AG09319 (cell line): ENCODE measurements around the gene KIF1C.

ENCODE experiments used
- DNase-seq: peaks from one replicate; pipeline ENCODE4 v3.0.0-alpha.2; 2010; ENCODE audit warnings: low read depth; ENCODE audit errors: extremely low read depth
- TF ChIP-seq, protein P1 (sequence below): IDR thresholded peaks from 2 replicates; pipeline ENCODE4 v1.5.1; 2011; ENCODE audit warnings: low read depth, mild to moderate bottlenecking, inconsistent platforms, low read length, moderate library complexity

Gene KIF1C

GRCh38 chr17:4998027-4998731 lies 429 bp downstream of the KIF1C start:
- TF ChIP-seq, protein P1, sequence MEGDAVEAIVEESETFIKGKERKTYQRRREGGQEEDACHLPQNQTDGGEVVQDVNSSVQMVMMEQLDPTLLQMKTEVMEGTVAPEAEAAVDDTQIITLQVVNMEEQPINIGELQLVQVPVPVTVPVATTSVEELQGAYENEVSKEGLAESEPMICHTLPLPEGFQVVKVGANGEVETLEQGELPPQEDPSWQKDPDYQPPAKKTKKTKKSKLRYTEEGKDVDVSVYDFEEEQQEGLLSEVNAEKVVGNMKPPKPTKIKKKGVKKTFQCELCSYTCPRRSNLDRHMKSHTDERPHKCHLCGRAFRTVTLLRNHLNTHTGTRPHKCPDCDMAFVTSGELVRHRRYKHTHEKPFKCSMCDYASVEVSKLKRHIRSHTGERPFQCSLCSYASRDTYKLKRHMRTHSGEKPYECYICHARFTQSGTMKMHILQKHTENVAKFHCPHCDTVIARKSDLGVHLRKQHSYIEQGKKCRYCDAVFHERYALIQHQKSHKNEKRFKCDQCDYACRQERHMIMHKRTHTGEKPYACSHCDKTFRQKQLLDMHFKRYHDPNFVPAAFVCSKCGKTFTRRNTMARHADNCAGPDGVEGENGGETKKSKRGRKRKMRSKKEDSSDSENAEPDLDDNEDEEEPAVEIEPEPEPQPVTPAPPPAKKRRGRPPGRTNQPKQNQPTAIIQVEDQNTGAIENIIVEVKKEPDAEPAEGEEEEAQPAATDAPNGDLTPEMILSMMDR: no peak
- DNase-seq: no peak

- TF ChIP-seq, protein P1: no peak
- no peak for DNase-seq
These were observed 1.1 kb downstream of the KIF1C start for GRCh38 chr17:4998732-4999429.

GRCh38 chr17:4999430-5000093 lies 1.8 kb downstream of the KIF1C start:
- no peak for DNase-seq
- TF ChIP-seq, protein P1: no peak

DNA sequence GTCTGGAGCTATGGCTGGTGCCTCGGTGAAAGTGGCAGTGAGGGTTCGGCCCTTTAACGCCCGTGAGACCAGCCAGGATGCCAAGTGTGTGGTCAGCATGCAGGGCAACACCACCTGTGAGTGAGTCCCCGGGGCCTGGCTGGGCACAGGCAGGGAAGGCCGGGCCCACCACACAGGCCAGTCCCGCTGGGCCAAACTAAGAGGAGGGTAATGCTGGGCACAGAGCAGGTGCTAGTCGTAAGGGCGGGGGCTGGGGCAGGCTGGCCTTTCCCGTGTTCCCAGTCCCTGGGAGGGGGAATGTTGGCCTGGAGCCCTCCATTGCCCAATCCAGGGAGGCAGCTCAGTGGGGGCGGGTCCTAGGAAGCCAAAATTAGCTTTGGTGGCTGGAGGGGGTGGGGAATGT lies 2.5 kb downstream of the KIF1C start:
- no peak for DNase-seq
- TF ChIP-seq, protein P1: no peak

DNA sequence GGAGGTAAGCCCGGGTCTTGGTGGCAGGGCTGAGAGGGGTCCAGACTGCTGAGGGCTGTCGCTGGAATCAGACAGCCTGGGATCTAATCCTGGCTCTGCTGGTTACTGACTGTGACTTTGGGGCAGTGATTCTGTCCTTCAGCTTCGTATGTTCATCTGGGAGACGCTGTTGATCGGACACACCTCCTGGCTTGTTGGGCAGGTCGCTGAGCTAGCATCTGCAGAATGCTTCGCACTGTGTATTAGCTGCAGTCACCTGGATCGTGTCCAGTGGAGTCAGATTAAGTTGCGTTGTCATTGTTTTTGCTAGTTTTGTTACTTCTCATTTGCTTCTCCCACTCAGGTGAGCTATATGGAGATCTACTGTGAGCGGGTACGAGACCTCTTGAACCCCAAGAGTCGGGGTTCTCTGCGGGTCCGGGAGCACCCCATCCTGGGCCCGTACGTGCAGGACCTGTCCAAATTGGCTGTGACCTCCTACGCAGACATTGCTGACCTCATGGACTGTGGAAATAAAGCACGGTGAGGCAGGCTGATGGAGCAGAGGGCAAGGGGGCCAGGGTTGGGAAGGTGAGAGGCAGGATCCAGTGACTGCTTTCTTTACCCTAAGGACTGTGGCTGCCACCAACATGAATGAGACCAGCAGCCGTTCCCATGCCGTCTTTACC lies 4.5 kb downstream of the KIF1C start:
- TF ChIP-seq, protein P1: no peak
- no peak for DNase-seq

GRCh38 chr17:5003214-5003867 lies 5.6 kb downstream of the KIF1C start:
- TF ChIP-seq, protein P1: no peak

More at GRCh38 chr17:5003214-5003867, 5.6 kb downstream of the KIF1C start:
- DNase-seq: no peak
